HepG2 (cell line): ENCODE measurements around the gene HIC1. TPM values are rescaled to one million over a fixed set of nuclear protein-coding genes. Genes with fewer than 3 reads are reported as not detected.

Source experiments
- HDAC1 ChIP-seq: sonication (generic); formaldehyde crosslinking; IDR thresholded peaks from 2 replicates; pipeline ENCODE4 v1.5.1; 2020; ENCODE audit warnings: mild to moderate bottlenecking, missing genetic modification reagents
- ISL2 ChIP-seq: sonication (generic); formaldehyde crosslinking; IDR thresholded peaks from 2 replicates; pipeline ENCODE4 v1.5.0; 2020; ENCODE audit warnings: missing genetic modification reagents
- KDM2A ChIP-seq: sonication (generic); formaldehyde crosslinking; IDR thresholded peaks from 2 replicates; pipeline ENCODE4 v1.4.0; 2020; ENCODE audit warnings: low read depth, missing genetic modification reagents, borderline replicate concordance
- MAZ ChIP-seq, 2 experiments: sonication (generic) in 1 of 2; formaldehyde crosslinking in 1 of 2; IDR thresholded peaks; 2 replicates each; pipeline versions ENCODE4 v1.5.0 to v1.6.1; 2012 to 2020; ENCODE audit warnings: low read depth in 2 of 2, mild to moderate bottlenecking in 2 of 2, borderline replicate concordance in 1 of 2, improper control_type of control experiment in 1 of 2, low read length in 1 of 2, missing genetic modification reagents in 1 of 2, moderate library complexity in 1 of 2
- RARA ChIP-seq: IDR thresholded peaks from 2 replicates; pipeline ENCODE4 v1.6.1; 2016; ENCODE audit warnings: missing genetic modification reagents, missing compliant biosample characterization
- SALL1 ChIP-seq: sonication (generic); formaldehyde crosslinking; IDR thresholded peaks from 2 replicates; pipeline ENCODE4 v1.8.0; 2022; ENCODE audit warnings: mild to moderate bottlenecking, missing genetic modification reagents
- SAP130 ChIP-seq: IDR thresholded peaks from 2 replicates; pipeline ENCODE4 v1.6.1; 2016; ENCODE audit warnings: low read depth
- polyA plus RNA-seq, 8 experiments: library from polyadenylated mRNA; depleted of rRNA in 3 of 8; stranded (reverse) in 7 of 8; unstranded in 1 of 8; fragments of >200 nt; fragmentation: Illumina TruSeq in 4 of 8; extraction: Trizol in 4 of 8; gene quantifications; 2 replicates each; pipeline versions ENCODE4 v1.2.1 to v1.2.3, GENCODE V29; 2011 to 2016; ENCODE audit warnings: low read depth in 4 of 8, missing spikeins in 1 of 8, mixed read lengths in 1 of 8; ENCODE audit not compliant: insufficient read depth in 1 of 8
- total RNA-seq, 5 experiments: library from RNA; depleted of rRNA; stranded (reverse); fragments of >200 nt; fragmentation: Illumina TruSeq; extraction: Trizol; gene quantifications; 2 replicates each; pipeline ENCODE4 v1.2.3, GENCODE V29; 2016; ENCODE audit warnings: low read depth in 1 of 5
- TF ChIP-seq, protein P1 (sequence below): sonication (generic); formaldehyde crosslinking; IDR thresholded peaks from 2 replicates; pipeline ENCODE4 v1.8.0; 2023; ENCODE audit warnings: mild to moderate bottlenecking, missing genetic modification reagents
- TF ChIP-seq, protein P2 (sequence below): IDR thresholded peaks from 2 replicates; pipeline ENCODE4 v1.6.1; 2016; ENCODE audit warnings: missing compliant biosample characterization, missing genetic modification reagents, borderline replicate concordance
- TF ChIP-seq, protein P3 (sequence below), 2 experiments: IDR thresholded peaks; 2 replicates each; pipeline ENCODE4 v1.6.1; 2011 to 2012; ENCODE audit warnings: low read length in 2 of 2, borderline replicate concordance in 1 of 2, low read depth in 1 of 2, mild to moderate bottlenecking in 1 of 2, moderate library complexity in 1 of 2
- TF ChIP-seq, protein P4 (sequence below): sonication (generic); formaldehyde crosslinking; IDR thresholded peaks from 2 replicates; pipeline ENCODE4 v1.5.0; 2020; ENCODE audit warnings: mild to moderate bottlenecking, missing genetic modification reagents, borderline replicate concordance

HIC1 gene
- total and polyA plus RNA-seq, 2 of the 13 experiments (the other 11 are each of a cell fraction or from before 2014, with no cell fraction given), result 0.04 to 0.31 TPM

DNA sequence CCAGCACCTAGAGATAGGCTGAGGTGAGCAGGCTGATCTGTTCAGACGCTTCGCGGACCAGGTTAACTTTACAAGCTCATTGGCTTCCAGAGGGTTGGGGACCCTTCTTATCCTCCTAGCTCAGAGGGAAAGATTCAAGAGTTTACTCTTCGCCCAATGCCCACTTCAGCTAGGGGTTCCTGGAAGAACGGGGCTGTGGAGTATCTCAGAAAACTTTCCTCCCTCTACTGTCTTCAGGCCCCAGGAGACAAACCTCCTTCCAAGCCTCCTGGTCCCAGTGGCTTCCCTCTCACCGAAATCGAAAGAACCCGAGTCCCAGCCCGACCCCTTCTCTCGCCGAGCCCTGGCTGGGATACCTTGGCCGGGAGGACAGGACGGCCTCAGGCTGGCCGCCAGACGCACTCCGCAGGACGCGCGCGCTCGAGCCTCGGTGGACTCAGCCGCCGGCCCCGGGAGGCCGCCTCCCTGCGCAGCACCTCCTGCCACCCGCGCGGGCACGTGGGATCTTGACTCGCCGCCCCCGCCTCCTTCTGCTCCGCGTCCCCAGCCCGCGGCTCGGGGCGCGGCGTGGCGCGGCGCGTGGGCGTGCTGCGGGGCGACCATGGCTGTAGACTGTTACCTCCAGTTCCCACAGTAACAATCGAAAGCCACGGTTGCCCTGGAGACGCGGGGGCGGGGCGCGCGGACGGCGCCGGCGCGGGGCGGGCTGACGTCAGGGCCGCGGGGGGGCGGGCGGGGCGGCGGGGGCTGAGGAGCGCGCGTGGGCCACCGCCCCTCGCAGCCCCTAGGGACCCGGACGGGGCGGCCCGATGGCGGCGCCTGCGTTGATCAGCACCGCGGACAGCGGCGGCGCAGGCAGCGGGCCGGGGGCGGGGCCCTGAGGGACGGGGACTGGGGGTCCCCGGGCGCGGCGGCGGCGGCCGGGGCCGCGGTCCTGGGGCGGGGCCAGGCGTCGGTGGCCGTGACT, 5.3 kb upstream of the HIC1 start (continued):
- TF ChIP-seq, protein P1, sequence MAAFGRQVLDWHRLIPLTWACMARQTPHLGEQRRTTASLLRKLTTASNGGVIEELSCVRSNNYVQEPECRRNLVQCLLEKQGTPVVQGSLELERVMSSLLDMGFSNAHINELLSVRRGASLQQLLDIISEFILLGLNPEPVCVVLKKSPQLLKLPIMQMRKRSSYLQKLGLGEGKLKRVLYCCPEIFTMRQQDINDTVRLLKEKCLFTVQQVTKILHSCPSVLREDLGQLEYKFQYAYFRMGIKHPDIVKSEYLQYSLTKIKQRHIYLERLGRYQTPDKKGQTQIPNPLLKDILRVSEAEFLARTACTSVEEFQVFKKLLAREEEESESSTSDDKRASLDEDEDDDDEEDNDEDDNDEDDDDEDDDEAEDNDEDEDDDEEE (CRISPR knock-in tag), result 0 out of 2 replicates have a peak, but pooled peaks have one; percentile 53
- TF ChIP-seq, protein P2, sequence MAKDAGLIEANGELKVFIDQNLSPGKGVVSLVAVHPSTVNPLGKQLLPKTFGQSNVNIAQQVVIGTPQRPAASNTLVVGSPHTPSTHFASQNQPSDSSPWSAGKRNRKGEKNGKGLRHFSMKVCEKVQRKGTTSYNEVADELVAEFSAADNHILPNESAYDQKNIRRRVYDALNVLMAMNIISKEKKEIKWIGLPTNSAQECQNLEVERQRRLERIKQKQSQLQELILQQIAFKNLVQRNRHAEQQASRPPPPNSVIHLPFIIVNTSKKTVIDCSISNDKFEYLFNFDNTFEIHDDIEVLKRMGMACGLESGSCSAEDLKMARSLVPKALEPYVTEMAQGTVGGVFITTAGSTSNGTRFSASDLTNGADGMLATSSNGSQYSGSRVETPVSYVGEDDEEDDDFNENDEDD (CRISPR knock-in tag), result peak; percentile 24; the same call in 1 of the 2 replicates
- TF ChIP-seq SAP130 (CRISPR knock-in tag) (peak; percentile 71), HDAC1 (CRISPR knock-in tag) (peak; percentile 20; the same call in 1 of the 2 replicates), KDM2A (0 out of 2 replicates have a peak, but pooled peaks have one; percentile 1), RARA (0 out of 2 replicates have a peak, but pooled peaks have one; percentile 17), SALL1 (CRISPR knock-in tag) (peak; percentile 45; the same call in 1 of the 2 replicates), MAZ (IDR thresholded peaks at IDR 0.05; ENCODE audit: borderline replicate concordance, low read depth, low read length) (no peak), MAZ (CRISPR knock-in tag; IDR thresholded peaks at IDR 0.05; ENCODE audit: low read depth) (0 out of 2 replicates have a peak, but pooled peaks have one; percentile 26), ISL2 (CRISPR knock-in tag) (0 out of 2 replicates have a peak, but pooled peaks have one; percentile 21)
- TF ChIP-seq, protein P3, sequence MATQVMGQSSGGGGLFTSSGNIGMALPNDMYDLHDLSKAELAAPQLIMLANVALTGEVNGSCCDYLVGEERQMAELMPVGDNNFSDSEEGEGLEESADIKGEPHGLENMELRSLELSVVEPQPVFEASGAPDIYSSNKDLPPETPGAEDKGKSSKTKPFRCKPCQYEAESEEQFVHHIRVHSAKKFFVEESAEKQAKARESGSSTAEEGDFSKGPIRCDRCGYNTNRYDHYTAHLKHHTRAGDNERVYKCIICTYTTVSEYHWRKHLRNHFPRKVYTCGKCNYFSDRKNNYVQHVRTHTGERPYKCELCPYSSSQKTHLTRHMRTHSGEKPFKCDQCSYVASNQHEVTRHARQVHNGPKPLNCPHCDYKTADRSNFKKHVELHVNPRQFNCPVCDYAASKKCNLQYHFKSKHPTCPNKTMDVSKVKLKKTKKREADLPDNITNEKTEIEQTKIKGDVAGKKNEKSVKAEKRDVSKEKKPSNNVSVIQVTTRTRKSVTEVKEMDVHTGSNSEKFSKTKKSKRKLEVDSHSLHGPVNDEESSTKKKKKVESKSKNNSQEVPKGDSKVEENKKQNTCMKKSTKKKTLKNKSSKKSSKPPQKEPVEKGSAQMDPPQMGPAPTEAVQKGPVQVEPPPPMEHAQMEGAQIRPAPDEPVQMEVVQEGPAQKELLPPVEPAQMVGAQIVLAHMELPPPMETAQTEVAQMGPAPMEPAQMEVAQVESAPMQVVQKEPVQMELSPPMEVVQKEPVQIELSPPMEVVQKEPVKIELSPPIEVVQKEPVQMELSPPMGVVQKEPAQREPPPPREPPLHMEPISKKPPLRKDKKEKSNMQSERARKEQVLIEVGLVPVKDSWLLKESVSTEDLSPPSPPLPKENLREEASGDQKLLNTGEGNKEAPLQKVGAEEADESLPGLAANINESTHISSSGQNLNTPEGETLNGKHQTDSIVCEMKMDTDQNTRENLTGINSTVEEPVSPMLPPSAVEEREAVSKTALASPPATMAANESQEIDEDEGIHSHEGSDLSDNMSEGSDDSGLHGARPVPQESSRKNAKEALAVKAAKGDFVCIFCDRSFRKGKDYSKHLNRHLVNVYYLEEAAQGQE (IDR thresholded peaks at IDR 0.05; ENCODE audit: borderline replicate concordance in 1 of 2, low read depth in 1 of 2, low read length in 2 of 2), result peak; percentile 72 to 92
- TF ChIP-seq, protein P4, sequence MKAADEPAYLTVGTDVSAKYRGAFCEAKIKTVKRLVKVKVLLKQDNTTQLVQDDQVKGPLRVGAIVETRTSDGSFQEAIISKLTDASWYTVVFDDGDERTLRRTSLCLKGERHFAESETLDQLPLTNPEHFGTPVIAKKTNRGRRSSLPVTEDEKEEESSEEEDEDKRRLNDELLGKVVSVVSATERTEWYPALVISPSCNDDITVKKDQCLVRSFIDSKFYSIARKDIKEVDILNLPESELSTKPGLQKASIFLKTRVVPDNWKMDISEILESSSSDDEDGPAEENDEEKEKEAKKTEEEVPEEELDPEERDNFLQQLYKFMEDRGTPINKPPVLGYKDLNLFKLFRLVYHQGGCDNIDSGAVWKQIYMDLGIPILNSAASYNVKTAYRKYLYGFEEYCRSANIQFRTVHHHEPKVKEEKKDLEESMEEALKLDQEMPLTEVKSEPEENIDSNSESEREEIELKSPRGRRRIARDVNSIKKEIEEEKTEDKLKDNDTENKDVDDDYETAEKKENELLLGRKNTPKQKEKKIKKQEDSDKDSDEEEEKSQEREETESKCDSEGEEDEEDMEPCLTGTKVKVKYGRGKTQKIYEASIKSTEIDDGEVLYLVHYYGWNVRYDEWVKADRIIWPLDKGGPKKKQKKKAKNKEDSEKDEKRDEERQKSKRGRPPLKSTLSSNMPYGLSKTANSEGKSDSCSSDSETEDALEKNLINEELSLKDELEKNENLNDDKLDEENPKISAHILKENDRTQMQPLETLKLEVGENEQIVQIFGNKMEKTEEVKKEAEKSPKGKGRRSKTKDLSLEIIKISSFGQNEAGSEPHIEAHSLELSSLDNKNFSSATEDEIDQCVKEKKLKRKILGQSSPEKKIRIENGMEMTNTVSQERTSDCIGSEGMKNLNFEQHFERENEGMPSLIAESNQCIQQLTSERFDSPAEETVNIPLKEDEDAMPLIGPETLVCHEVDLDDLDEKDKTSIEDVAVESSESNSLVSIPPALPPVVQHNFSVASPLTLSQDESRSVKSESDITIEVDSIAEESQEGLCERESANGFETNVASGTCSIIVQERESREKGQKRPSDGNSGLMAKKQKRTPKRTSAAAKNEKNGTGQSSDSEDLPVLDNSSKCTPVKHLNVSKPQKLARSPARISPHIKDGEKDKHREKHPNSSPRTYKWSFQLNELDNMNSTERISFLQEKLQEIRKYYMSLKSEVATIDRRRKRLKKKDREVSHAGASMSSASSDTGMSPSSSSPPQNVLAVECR (CRISPR knock-in tag), result peak; percentile 17; the same call in 1 of the 2 replicates
